ENCODE results near the gene DTNB. TPM values are rescaled to one million over a fixed set of nuclear protein-coding genes. Genes with fewer than 3 reads are reported as not detected.

The DTNB gene
- total and polyA plus RNA-seq, 2 donors (not counting 1 experiment from before 2014, with no cell fraction given) = 25.7 to 37.3 TPM

DNA sequence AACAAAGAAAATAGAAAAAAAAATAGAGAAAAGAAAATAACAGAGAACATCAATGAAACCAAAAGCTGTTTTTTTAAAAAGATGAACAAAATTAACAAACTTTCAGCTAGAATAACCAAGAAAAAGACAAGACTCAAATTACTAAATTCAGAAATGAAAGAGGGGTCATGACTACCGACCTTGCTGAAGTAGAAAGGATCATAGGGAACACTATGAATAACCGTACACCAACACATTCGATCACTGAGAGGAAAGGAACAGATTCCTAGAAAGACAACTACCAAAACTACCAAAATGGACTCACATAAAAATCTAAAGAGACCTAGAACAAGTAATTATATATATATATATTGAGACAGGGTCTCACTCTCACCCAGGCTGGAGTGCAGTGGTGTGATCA is 37.4 kb upstream of the DTNB start:
- H3K36me3 ChIP-seq (replicated peaks in 1 of 2; ENCODE audit: control extremely low read depth in 1 of 2, control insufficient read depth in 1 of 2, extremely low read depth in 1 of 2, insufficient read depth in 2 of 2, low read length in 1 of 2) = no peaks in the 10 kb centered on the region
- H3K27ac ChIP-seq (ENCODE audit: low read length in 2 of 2) = no peak overlapping the region
- no peak overlapping the region for H3K9ac ChIP-seq (ENCODE audit: low read length)
- TF ChIP-seq, protein P1, sequence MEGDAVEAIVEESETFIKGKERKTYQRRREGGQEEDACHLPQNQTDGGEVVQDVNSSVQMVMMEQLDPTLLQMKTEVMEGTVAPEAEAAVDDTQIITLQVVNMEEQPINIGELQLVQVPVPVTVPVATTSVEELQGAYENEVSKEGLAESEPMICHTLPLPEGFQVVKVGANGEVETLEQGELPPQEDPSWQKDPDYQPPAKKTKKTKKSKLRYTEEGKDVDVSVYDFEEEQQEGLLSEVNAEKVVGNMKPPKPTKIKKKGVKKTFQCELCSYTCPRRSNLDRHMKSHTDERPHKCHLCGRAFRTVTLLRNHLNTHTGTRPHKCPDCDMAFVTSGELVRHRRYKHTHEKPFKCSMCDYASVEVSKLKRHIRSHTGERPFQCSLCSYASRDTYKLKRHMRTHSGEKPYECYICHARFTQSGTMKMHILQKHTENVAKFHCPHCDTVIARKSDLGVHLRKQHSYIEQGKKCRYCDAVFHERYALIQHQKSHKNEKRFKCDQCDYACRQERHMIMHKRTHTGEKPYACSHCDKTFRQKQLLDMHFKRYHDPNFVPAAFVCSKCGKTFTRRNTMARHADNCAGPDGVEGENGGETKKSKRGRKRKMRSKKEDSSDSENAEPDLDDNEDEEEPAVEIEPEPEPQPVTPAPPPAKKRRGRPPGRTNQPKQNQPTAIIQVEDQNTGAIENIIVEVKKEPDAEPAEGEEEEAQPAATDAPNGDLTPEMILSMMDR (IDR thresholded peaks at IDR 0.05) = no peak
- no peak for TF ChIP-seq EZH2 (IDR thresholded peaks at IDR 0.05; ENCODE audit: borderline replicate concordance, insufficient read depth, low read depth, low read length, poor library complexity, severe bottlenecking)
- H4K20me1 ChIP-seq (ENCODE audit: control insufficient read depth, insufficient read depth, low read length, poor library complexity, severe bottlenecking) = no peaks in the 10 kb centered on the region
- CTCF ChIA-PET = interaction anchor here (2.0 kb wide), 1 partner anchor 10 kb away, joined by 10 read pairs; no protein-coding TSS in a partner anchor
- no peak overlapping the region for H2AFZ ChIP-seq (ENCODE audit: insufficient read depth, low read depth, low read length, poor library complexity, severe bottlenecking)
- Mint-ChIP-seq H3K9me3 (ENCODE audit: insufficient read depth) (no peaks in the 10 kb centered on the region), H3K4me1 (peaks cover 12% of the 10 kb centered on the region), H3K4me3 (no peak overlapping the region), H3K27me3 (peaks cover 14% of the 10 kb centered on the region), H3K27ac (no peak overlapping the region)
- H3K27me3 ChIP-seq (replicated peaks in 1 of 4; ENCODE audit: control extremely low read depth in 1 of 4, control insufficient read depth in 3 of 4, insufficient read depth in 4 of 4, low read length in 3 of 4) = peaks cover 0 to 6% (median 1%) of the 10 kb centered on the region in 4 experiments
- no peak for DNase-seq
- no CpG with 5 or more reads among the region's 3 CpGs for WGBS (ENCODE audit: insufficient coverage)
- H3K4me1 ChIP-seq (ENCODE audit: control insufficient read depth in 2 of 2, insufficient read depth in 2 of 2, low read length in 2 of 2) = peaks cover 5 to 11% of the 10 kb centered on the region in 2 donors
- H3K4me2 ChIP-seq (replicated peaks; ENCODE audit: low read depth, low read length, poor library complexity, severe bottlenecking) = no peak overlapping the region
- intact Hi-C loops (cut with micrococcal nuclease) = no loop called here
- no peak overlapping the region for H3K4me3 ChIP-seq (ENCODE audit: control extremely low read depth in 1 of 5, extremely low read depth in 1 of 5, insufficient read depth in 1 of 5, low read depth in 2 of 5, low read length in 4 of 5)
- ATAC-seq (ENCODE audit: low read depth) = no peak
- POLR2A ChIA-PET = no interaction called here
- H3K9me3 ChIP-seq (ENCODE audit: control extremely low read depth in 1 of 3, control insufficient read depth in 2 of 3, insufficient read depth in 1 of 3, low read length in 2 of 3) = peaks cover 0 to 2% (median 0%) of the 10 kb centered on the region in 3 donors
- no peaks in the 10 kb centered on the region for H3K79me2 ChIP-seq (ENCODE audit: control insufficient read depth, insufficient read depth, low read length)

DNA sequence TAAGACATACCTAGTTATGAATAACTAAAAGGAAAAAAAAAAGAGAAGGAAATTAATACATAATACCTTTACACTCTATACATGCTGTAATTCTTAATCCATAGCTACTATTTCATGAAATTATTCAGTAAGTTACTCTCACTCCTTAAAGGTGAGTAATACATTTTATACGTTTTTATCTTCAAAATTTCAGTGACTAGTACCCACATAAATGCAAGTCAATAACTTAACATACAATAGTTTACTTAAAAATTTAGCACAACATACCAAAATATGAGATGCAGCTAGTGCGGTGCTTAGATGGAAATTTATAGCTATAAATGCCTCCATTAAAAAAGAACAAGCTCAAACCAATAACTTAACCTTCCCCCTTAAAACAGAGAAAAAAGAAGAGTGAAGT is 36.0 kb upstream of the DTNB start:
- WGBS (ENCODE audit: insufficient coverage) = no CpG with 5 or more reads among the region's 2 CpGs
- TF ChIP-seq, protein P1 (IDR thresholded peaks at IDR 0.05) = no peak
- no peak for TF ChIP-seq EZH2 (IDR thresholded peaks at IDR 0.05; ENCODE audit: borderline replicate concordance, insufficient read depth, low read depth, low read length, poor library complexity, severe bottlenecking)
- no peaks in the 10 kb centered on the region for H4K20me1 ChIP-seq (ENCODE audit: control insufficient read depth, insufficient read depth, low read length, poor library complexity, severe bottlenecking)
- H3K79me2 ChIP-seq (ENCODE audit: control insufficient read depth, insufficient read depth, low read length) = no peaks in the 10 kb centered on the region
- H3K4me1 Mint-ChIP-seq = peaks cover 12% of the 10 kb centered on the region
- H3K27me3 ChIP-seq (replicated peaks in 1 of 4; ENCODE audit: control extremely low read depth in 1 of 4, control insufficient read depth in 3 of 4, insufficient read depth in 4 of 4, low read length in 3 of 4) = peaks cover 0 to 6% (median 1%) of the 10 kb centered on the region in 4 experiments
- H3K9me3 Mint-ChIP-seq (ENCODE audit: insufficient read depth) = no peaks in the 10 kb centered on the region
- DNase-seq (no peak), ATAC-seq (ENCODE audit: low read depth) (no peak)
- peaks cover 5 to 11% of the 10 kb centered on the region in 2 donors for H3K4me1 ChIP-seq (ENCODE audit: control insufficient read depth in 2 of 2, insufficient read depth in 2 of 2, low read length in 2 of 2)
- H3K9ac ChIP-seq (ENCODE audit: low read length) = no peak overlapping the region
- no peak overlapping the region for H2AFZ ChIP-seq (ENCODE audit: insufficient read depth, low read depth, low read length, poor library complexity, severe bottlenecking)
- no peak overlapping the region for H3K4me2 ChIP-seq (replicated peaks; ENCODE audit: low read depth, low read length, poor library complexity, severe bottlenecking)
- H3K36me3 ChIP-seq (replicated peaks in 1 of 2; ENCODE audit: control extremely low read depth in 1 of 2, control insufficient read depth in 1 of 2, extremely low read depth in 1 of 2, insufficient read depth in 2 of 2, low read length in 1 of 2) = no peaks in the 10 kb centered on the region
- H3K27ac Mint-ChIP-seq = no peak overlapping the region
- intact Hi-C loops (cut with micrococcal nuclease) = no loop called here
- POLR2A ChIA-PET = no interaction called here
- no peak overlapping the region for H3K4me3 Mint-ChIP-seq
- peaks cover 0 to under 1% (median 0%) of the 10 kb centered on the region in 3 donors for H3K9me3 ChIP-seq (ENCODE audit: control extremely low read depth in 1 of 3, control insufficient read depth in 2 of 3, insufficient read depth in 1 of 3, low read length in 2 of 3)
- peaks cover 14% of the 10 kb centered on the region for H3K27me3 Mint-ChIP-seq
- H3K4me3 ChIP-seq (ENCODE audit: control extremely low read depth in 1 of 5, extremely low read depth in 1 of 5, insufficient read depth in 1 of 5, low read depth in 2 of 5, low read length in 4 of 5) = no peak overlapping the region
- CTCF ChIA-PET = interaction anchor here (1.0 to 2.0 kb wide), 2 partner anchors 8 to 102 kb away, joined by 4 to 10 read pairs; no protein-coding TSS in a partner anchor
- no peak overlapping the region for H3K27ac ChIP-seq (ENCODE audit: low read length in 2 of 2)

Data from B cell (primary cell).